A549 (cell line): Measurements from ENCODE around the gene CDS1.

ENCODE experiments used
- CTCF ChIP-seq: fragments of >200 bp; sonication (Bioruptor Twin); formaldehyde crosslinking; IDR thresholded peaks from 3 replicates; pipeline ENCODE4 v1.5.1; 2016
- JUNB ChIP-seq: fragments of >200 bp; sonication (Bioruptor Twin); formaldehyde crosslinking; IDR thresholded peaks from 2 replicates; pipeline ENCODE4 v1.6.1; 2016
- RARB ChIP-seq: fragments of 250-450 bp; sonication (Bioruptor Pico); IDR thresholded peaks from 2 replicates; pipeline ENCODE4 v1.8.0; 2021; ENCODE audit warnings: mild to moderate bottlenecking, moderate library complexity

GRCh38 chr4:84652478-84652877, 69.6 kb downstream of the CDS1 start:
- TF ChIP-seq JUNB (no peak), CTCF (no peak), RARB (no peak)
